Progenitor cell of endocrine pancreas (in vitro differentiated cells): ENCODE measurements around the gene DVL2. TPM values are rescaled to one million over a fixed set of nuclear protein-coding genes. Genes with fewer than 3 reads are reported as not detected.

ENCODE experiments used
- DNase-seq: peaks from one replicate; pipeline ENCODE4 v3.0.0; 2021; ENCODE audit warnings: low spot score; ENCODE audit not compliant: unreplicated experiment
- H3K27ac Mint-ChIP-seq: 2 replicates; pipeline ENCODE4 v1.8.0; 2021; ENCODE audit warnings: mild to moderate bottlenecking, moderate library complexity, mixed read lengths
- H3K27me3 Mint-ChIP-seq: 2 replicates; pipeline ENCODE4 v1.8.0; 2021; ENCODE audit warnings: mixed read lengths
- H3K36me3 Mint-ChIP-seq: 2 replicates; pipeline ENCODE4 v1.8.0; 2022; ENCODE audit warnings: mixed read lengths; ENCODE audit not compliant: insufficient read depth
- H3K4me1 Mint-ChIP-seq: 2 replicates; pipeline ENCODE4 v1.8.0; 2021; ENCODE audit warnings: low read depth, mixed read lengths
- H3K4me3 Mint-ChIP-seq: 2 replicates; pipeline ENCODE4 v1.8.0; 2021; ENCODE audit warnings: low read depth, mild to moderate bottlenecking, moderate library complexity, mixed read lengths
- H3K9me3 Mint-ChIP-seq: 2 replicates; pipeline ENCODE4 v1.8.0; 2021; ENCODE audit warnings: low read depth, mixed read lengths
- CTCF ChIP-seq: fragments of 200-600 bp; sonication (generic); IDR thresholded peaks from one replicate; pipeline ENCODE4 v1.5.0; 2021; ENCODE audit warnings: antibody characterized with exemption, mild to moderate bottlenecking; ENCODE audit not compliant: unreplicated experiment
- total RNA-seq: library from RNA; stranded (reverse); gene quantifications from 2 replicates; pipeline ENCODE4 v1.2.1, GENCODE V29; 2021

DVL2 gene
- total RNA-seq, 1 donor from 2014 or later = 104 TPM

GRCh38 chr17:7239091-7240027 lies 5.0 kb upstream of the DVL2 start, which contains the start of gene PHF23:
PHF23 (minus strand) TSS chr17:7239457; CDS start chr17:7239279, 178 bp downstream.
- peaks cover 21% of the 10 kb centered on the region for H3K36me3 Mint-ChIP-seq

GRCh38 chr17:7238420-7239090 lies 4.2 kb upstream of the DVL2 start:
- Mint-ChIP-seq H3K9me3 (no peaks in the 10 kb centered on the region), H3K4me3 (peak overlapping the region; percentile 97), H3K4me1 (peaks cover 39% of the 10 kb centered on the region), H3K27ac (peak overlapping the region; percentile 100), H3K27me3 (no peaks in the 10 kb centered on the region), H3K36me3 (peaks cover 19% of the 10 kb centered on the region)
- TF ChIP-seq CTCF = no peak
- no peak for DNase-seq

More at GRCh38 chr17:7239091-7240027, 5.0 kb upstream of the DVL2 start, which contains the start of gene PHF23:
- no peaks in the 10 kb centered on the region for H3K27me3 Mint-ChIP-seq
- H3K4me3 Mint-ChIP-seq = peak within 1 kb of the TSS; percentile 97
- peak within 1 kb of the TSS; percentile 100 for H3K27ac Mint-ChIP-seq
- no peaks in the 10 kb centered on the region for H3K9me3 Mint-ChIP-seq
- peaks cover 36% of the 10 kb centered on the region for H3K4me1 Mint-ChIP-seq
- no peak for TF ChIP-seq CTCF
- DNase-seq = peak; percentile 98

GRCh38 chr17:7237761-7238419 lies 3.6 kb upstream of the DVL2 start:
- peaks cover 39% of the 10 kb centered on the region for H3K4me1 Mint-ChIP-seq
- TF ChIP-seq CTCF = no peak

GRCh38 chr17:7237266-7237760 lies 3.0 kb upstream of the DVL2 start:
- no peak for TF ChIP-seq CTCF
- no peak for DNase-seq
- peak overlapping the region; percentile 89 for H3K27ac Mint-ChIP-seq
- peaks cover 17% of the 10 kb centered on the region for H3K36me3 Mint-ChIP-seq
- peak overlapping the region; percentile 97 for H3K4me3 Mint-ChIP-seq
- no peaks in the 10 kb centered on the region for H3K27me3 Mint-ChIP-seq
- no peaks in the 10 kb centered on the region for H3K9me3 Mint-ChIP-seq
- peaks cover 42% of the 10 kb centered on the region for H3K4me1 Mint-ChIP-seq

More at GRCh38 chr17:7237761-7238419, 3.6 kb upstream of the DVL2 start:
- Mint-ChIP-seq H3K4me3 (peak overlapping the region; percentile 97), H3K27ac (peak overlapping the region; percentile 89), H3K36me3 (peaks cover 17% of the 10 kb centered on the region), H3K27me3 (no peaks in the 10 kb centered on the region), H3K9me3 (no peaks in the 10 kb centered on the region)
- peak; percentile 63 for DNase-seq
